GM19438 (cell line): ENCODE measurements around the gene NALF2.

Experiments used
- ATAC-seq: cut with Tn5 transposase; IDR thresholded peaks from one replicate; pipeline ENCODE4 v1.9.1; 2021; ENCODE audit warnings: low read depth; ENCODE audit not compliant: unreplicated experiment

NALF2 gene

GRCh38 chrX:69524781-69525363, 20.7 kb downstream of the NALF2 start:
- no peak for ATAC-seq

DNA sequence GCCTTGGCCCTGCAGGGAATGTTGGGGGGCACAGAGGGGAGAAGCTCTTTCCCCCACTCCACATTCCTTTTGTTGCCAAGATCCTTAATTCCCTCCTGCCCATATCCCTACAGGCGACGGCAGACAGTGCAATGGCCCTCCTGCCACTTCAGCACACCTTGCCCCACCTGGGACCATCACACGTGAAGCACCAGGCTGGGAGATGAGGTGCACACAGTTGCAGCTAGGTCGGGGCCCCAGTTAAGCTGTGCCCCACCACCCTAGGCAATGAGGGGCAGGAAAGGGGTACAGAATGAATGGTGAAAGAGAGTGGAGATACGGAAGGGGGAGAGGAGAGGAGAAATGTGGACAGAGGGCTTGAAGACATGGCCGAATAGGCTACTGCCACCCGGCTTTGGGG, 26.2 kb downstream of the NALF2 start:
- ATAC-seq: no peak

DNA sequence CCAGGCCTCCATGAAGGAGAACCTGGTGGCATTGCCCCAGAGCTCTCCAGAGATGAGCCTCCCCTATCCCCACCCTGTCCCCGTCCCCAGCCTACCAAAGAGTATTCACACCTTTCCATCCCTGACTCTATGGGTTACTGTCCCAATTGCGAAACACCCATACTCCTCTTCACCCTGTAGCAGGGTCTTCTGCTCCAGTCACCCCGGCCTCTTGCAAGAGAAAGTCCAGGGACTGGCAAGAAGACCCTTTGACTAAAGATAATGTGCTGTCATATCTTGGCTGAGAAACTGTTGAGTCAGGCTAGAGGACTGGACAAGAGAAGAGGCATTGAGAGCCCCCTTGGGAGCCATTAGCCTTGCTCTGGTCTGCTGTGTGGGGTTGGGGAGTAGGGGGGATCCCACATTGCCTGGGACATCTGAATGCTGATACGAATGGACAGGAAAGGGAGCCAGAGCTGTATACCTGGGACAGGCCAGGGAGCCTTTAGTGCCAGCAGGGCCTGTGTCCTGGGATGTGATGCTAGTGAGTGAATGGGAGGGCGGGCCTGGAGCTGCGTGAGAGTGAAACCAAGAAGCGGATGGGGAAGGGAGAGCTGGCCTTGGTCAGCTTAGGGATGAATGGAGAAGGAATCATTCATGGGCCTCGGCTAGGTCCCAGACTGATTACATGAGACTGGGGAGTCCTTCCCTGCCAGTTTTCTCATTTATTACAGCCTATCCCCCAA, 27.1 kb downstream of the NALF2 start:
- no peak for ATAC-seq

GRCh38 chrX:69535661-69536060, 31.5 kb downstream of the NALF2 start:
- ATAC-seq: no peak

DNA sequence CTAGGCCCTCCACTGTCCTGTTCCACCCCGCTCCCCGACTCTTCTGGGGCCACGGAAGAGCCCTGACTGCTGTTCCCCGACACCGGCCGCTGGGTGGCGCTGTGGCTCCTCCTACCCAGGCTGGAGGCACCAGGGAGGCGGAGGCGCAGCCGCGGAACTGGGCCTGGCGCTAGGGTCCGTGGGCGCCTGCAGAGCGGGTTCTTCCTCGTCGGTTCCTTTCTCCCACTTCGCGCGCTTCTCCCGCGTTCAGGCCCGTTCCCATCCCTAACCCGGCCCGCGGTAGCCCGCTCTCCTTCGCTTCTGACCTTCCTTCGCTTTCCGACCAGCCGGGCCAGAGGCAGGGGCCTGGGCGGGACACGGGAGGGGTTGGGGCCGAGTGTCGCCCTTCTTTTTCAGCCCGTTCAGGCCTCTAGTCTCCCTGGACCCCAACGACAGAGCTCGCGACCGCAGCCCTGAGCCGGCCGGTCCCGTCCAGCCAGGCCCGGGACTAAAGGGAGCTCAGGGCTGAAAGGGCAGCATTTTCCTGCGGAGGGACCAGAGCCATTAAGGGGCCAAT, 34.3 kb downstream of the NALF2 start:
- peak; percentile 90 for ATAC-seq

- no peak for ATAC-seq
Observed at GRCh38 chrX:69539437-69539836, 35.3 kb downstream of the NALF2 start.

DNA sequence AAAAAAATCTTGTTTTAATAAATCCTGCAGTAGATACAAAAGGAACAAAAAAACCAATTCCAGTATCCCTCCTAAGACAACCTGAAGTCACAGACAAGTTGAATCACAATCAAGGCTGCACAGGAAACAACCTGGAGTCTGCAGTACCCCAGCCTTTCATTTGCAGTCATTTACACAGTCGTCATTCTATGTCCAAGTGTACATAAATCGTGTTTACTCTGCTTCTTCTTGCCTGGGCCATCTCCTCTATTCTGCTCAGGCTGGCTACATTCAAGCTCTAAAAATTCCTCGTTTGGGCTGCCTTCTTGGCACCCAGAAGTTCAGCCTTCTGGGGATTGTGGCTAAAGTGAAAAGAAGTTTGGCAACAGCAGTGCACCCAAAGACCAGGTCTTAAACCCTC, 37.8 kb downstream of the NALF2 start:
- ATAC-seq: no peak

DNA sequence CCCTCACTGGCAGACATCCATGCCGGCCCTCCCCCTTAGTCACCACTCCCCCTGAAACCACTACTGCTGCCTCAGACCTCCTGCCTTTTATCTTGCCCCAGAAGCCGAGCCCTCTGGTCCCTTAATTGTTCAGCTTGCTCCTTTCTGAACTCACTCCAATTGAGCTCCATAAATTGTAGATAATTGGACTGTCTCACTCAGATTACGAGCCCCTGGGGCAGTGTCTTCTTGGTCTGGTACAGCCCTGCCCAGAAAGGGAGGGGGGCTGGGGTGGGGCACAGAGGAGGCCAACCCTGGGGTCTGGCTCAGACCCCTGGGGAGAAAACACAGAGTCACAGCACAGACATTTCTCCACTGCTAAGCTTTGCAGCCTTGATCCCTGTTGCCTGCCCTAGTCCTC, 39.4 kb downstream of the NALF2 start:
- ATAC-seq: no peak

GRCh38 chrX:69546417-69546816, 42.3 kb downstream of the NALF2 start:
- ATAC-seq: no peak

DNA sequence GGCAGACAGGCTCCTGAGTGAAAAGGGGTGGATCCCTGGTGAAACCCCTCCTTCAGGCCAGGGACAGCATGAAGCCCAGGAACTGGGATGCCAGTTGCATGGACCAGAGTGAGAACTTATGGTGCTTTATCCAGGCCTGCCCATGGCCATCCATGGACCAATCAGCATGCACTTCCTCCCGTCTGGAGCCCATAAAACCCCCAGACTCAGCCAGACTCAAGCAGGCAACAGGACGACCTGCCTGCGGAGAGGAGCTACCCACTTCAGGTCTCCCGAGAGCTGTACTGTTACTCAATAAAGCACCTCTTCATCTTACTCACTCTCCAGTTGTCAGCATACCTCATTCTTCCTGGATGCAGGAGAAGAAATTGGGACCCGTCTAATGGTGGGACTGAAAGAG, 42.9 kb downstream of the NALF2 start:
- ATAC-seq: no peak

DNA sequence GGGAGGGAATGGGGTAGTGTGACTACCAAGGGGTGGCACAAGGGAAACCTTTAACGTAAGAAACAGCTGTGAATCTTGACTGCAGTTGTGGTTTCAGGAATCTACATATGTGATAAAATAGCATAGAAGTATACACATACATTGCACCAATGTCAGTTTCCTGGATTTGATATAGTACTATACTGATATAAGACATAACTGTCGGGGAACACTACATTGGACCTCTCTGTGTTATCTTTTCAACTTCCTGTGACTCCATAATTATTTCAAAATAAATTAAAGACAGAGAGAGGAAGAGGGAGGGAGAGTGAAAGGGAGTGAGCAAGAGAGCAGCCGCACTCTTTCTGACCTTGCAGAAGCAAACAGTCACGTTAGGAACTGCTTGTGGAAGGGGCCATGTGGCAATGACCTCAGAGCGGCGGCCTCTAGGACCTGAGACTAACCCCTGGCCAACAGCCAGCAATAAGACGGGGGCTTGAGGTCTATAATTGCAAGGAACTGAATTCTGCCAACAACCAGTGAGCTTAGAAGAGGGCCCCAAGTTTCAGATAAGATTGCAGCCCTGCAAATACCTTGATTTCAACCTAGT, 47.4 kb downstream of the NALF2 start:
- ATAC-seq: no peak

DNA sequence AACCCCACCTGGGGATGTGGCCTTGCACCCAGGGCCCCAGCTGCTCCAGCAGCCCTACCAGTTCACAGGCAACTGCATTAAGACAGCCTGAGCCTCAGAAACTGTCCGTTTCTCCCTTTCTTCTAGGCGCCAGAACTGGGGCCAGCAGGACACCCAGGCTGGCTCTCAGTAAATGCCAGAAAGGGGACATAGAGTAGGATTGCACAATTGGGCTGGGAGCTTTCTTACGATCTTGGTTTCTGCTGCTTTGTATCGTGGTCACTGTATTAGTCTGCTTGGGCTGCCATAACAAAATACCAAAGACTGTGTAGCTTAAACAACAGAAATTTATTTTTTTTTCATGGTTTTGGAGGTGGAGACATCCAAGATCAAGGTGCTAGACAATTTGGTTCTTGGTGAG, 48.4 kb downstream of the NALF2 start:
- ATAC-seq: no peak
